ENCODE data around the gene THAP7. TPM values are rescaled to one million over a fixed set of nuclear protein-coding genes. Genes with fewer than 3 reads are reported as not detected.

The THAP7 gene
- total RNA-seq, 1 donor from 2014 or later: 12.2 TPM

GRCh38 chr22:20991252-20992055 lies 10.5 kb downstream of the THAP7 start:
- Mint-ChIP-seq H3K9me3 (ENCODE audit: unreplicated experiment) (no peaks in the 10 kb centered on the region), H3K27me3 (ENCODE audit: low read depth, unreplicated experiment) (no peaks in the 10 kb centered on the region), H3K36me3 (ENCODE audit: low read depth, unreplicated experiment) (peaks cover 12% of the 10 kb centered on the region), H3K27ac (ENCODE audit: unreplicated experiment) (no peak overlapping the region), H3K4me3 (ENCODE audit: unreplicated experiment) (no peak overlapping the region), H3K4me1 (ENCODE audit: low read depth, unreplicated experiment) (no peaks in the 10 kb centered on the region)
- H3K4me2 ChIP-seq (ENCODE audit: low read length): no peak overlapping the region
- peaks cover 14% of the 10 kb centered on the region for H4K20me1 ChIP-seq (ENCODE audit: insufficient read depth, low read length)
- no peak overlapping the region for H3K27ac ChIP-seq (ENCODE audit: low read depth, low read length)
- peaks cover 6% of the 10 kb centered on the region for H3K4me1 ChIP-seq (ENCODE audit: insufficient read depth, low read length)
- no peak overlapping the region for H2AFZ ChIP-seq (ENCODE audit: low read depth, low read length)
- DNase-seq (ENCODE audit: low read depth) (no peak), FAIRE-seq (no peak)
- H3K9me3 ChIP-seq (ENCODE audit: insufficient read depth, low read depth, low read length): no peaks in the 10 kb centered on the region
- H3K27me3 ChIP-seq (ENCODE audit: insufficient read depth, low read length): no peaks in the 10 kb centered on the region
- H3K36me3 ChIP-seq (ENCODE audit: insufficient read depth, low read length): no peaks in the 10 kb centered on the region
- no peaks in the 10 kb centered on the region for H3K79me2 ChIP-seq (ENCODE audit: insufficient read depth, low read length)
- H3K4me3 ChIP-seq (ENCODE audit: insufficient read depth, low read depth, low read length): no peak overlapping the region
- H3K9ac ChIP-seq (ENCODE audit: low read length): no peak overlapping the region
- TF ChIP-seq CTCF (IDR thresholded peaks at IDR 0.05; ENCODE audit: insufficient read depth, low read depth, low read length) (no peak), EZH2 (IDR thresholded peaks at IDR 0.05; ENCODE audit: insufficient read depth, low read length) (no peak)

GRCh38 chr22:20990184-20991180 lies 11.4 kb downstream of the THAP7 start:
- Mint-ChIP-seq H3K27me3 (ENCODE audit: low read depth, unreplicated experiment) (no peaks in the 10 kb centered on the region), H3K27ac (ENCODE audit: unreplicated experiment) (no peak overlapping the region), H3K36me3 (ENCODE audit: low read depth, unreplicated experiment) (peaks cover 9% of the 10 kb centered on the region), H3K4me1 (ENCODE audit: low read depth, unreplicated experiment) (no peaks in the 10 kb centered on the region), H3K9me3 (ENCODE audit: unreplicated experiment) (no peaks in the 10 kb centered on the region), H3K4me3 (ENCODE audit: unreplicated experiment) (no peak overlapping the region)
- Histone ChIP-seq H3K9ac (ENCODE audit: low read length) (no peak overlapping the region), H3K27ac (ENCODE audit: low read depth, low read length) (no peak overlapping the region), H2AFZ (ENCODE audit: low read depth, low read length) (no peak overlapping the region), H3K27me3 (ENCODE audit: insufficient read depth, low read length) (no peaks in the 10 kb centered on the region), H3K4me3 (ENCODE audit: insufficient read depth, low read depth, low read length) (no peak overlapping the region), H4K20me1 (ENCODE audit: insufficient read depth, low read length) (peaks cover 18% of the 10 kb centered on the region), H3K36me3 (ENCODE audit: insufficient read depth, low read length) (peaks cover under 1% of the 10 kb centered on the region), H3K4me2 (ENCODE audit: low read length) (no peak overlapping the region), H3K79me2 (ENCODE audit: insufficient read depth, low read length) (no peaks in the 10 kb centered on the region), H3K9me3 (ENCODE audit: insufficient read depth, low read depth, low read length) (no peaks in the 10 kb centered on the region), H3K4me1 (ENCODE audit: insufficient read depth, low read length) (peaks cover 6% of the 10 kb centered on the region)
- no peak for TF ChIP-seq CTCF (IDR thresholded peaks at IDR 0.05; ENCODE audit: insufficient read depth, low read depth, low read length)
- TF ChIP-seq EZH2 (IDR thresholded peaks at IDR 0.05; ENCODE audit: insufficient read depth, low read length): no peak
- DNase-seq (ENCODE audit: low read depth): peak; percentile 11
- FAIRE-seq: no peak
